Effector memory CD4-positive, alpha-beta T cell (primary cell): ENCODE measurements around the gene CFAP77.

Source experiments
- DNase-seq, 3 donors: peaks; one replicate each; pipeline ENCODE4 v3.0.0-alpha.2; 2020
- H3K27ac ChIP-seq: 2 replicates; pipeline ENCODE4 v1.7.0; 2013; ENCODE audit warnings: mild to moderate bottlenecking, low read length, moderate library complexity; ENCODE audit not compliant: insufficient read depth, poor library complexity, severe bottlenecking
- H3K27me3 ChIP-seq: replicated peaks from 2 replicates; pipeline ENCODE4 v1.7.0; 2013; ENCODE audit warnings: mild to moderate bottlenecking, low read length; ENCODE audit not compliant: insufficient read depth, control insufficient read depth, poor library complexity, severe bottlenecking
- H3K36me3 ChIP-seq: 2 replicates; pipeline ENCODE4 v1.7.0; 2013; ENCODE audit warnings: mild to moderate bottlenecking, low read length, moderate library complexity; ENCODE audit not compliant: control insufficient read depth, insufficient read depth
- H3K4me1 ChIP-seq: 2 replicates; pipeline ENCODE4 v1.7.0; 2013; ENCODE audit warnings: low read length, mild to moderate bottlenecking; ENCODE audit not compliant: control insufficient read depth, insufficient read depth, poor library complexity, severe bottlenecking
- H3K4me3 ChIP-seq: 2 replicates; pipeline ENCODE4 v1.7.0; 2013; ENCODE audit warnings: low read length, low read depth, mild to moderate bottlenecking; ENCODE audit not compliant: insufficient read depth, poor library complexity, severe bottlenecking
- H3K9me3 ChIP-seq: 2 replicates; pipeline ENCODE4 v1.7.0; 2013; ENCODE audit warnings: mild to moderate bottlenecking, low read length, moderate library complexity; ENCODE audit not compliant: control insufficient read depth

Gene CFAP77

GRCh38 chr9:132589148-132590036 lies 179.4 kb downstream of the CFAP77 start:
- Histone ChIP-seq H3K4me3 (no peak overlapping the region), H3K9me3 (no peaks in the 10 kb centered on the region), H3K36me3 (peaks cover 3% of the 10 kb centered on the region), H3K4me1 (no peaks in the 10 kb centered on the region), H3K27ac (no peak overlapping the region), H3K27me3 (peaks cover 51% of the 10 kb centered on the region)
- no peak for DNase-seq

DNA sequence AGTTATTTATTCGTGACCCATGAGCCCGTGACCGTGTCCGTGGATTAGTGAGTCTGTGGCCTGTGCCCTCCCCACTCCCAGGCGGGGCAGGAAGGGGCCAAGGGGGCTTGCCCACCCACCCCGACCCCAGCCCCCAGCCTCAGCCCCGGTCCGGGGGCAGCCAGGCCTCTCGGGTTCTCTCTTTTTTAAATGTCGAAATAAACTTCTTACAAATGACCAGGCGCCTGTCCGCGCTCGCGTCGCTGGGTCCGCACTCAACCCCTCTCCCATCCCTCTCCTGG lies 180.0 kb downstream of the CFAP77 start:
- Histone ChIP-seq H3K27ac (no peak overlapping the region), H3K4me3 (no peak overlapping the region), H3K36me3 (peaks cover 9% of the 10 kb centered on the region), H3K27me3 (peaks cover 46% of the 10 kb centered on the region), H3K9me3 (no peaks in the 10 kb centered on the region), H3K4me1 (no peaks in the 10 kb centered on the region)
- DNase-seq: no peak

- Histone ChIP-seq H3K27me3 (peaks cover 40% of the 10 kb centered on the region), H3K36me3 (peaks cover 15% of the 10 kb centered on the region), H3K4me1 (no peaks in the 10 kb centered on the region), H3K27ac (no peak overlapping the region), H3K9me3 (no peaks in the 10 kb centered on the region), H3K4me3 (no peak overlapping the region)
- DNase-seq: no peak
Observed at GRCh38 chr9:132590318-132591182, 180.5 kb downstream of the CFAP77 start.

DNA sequence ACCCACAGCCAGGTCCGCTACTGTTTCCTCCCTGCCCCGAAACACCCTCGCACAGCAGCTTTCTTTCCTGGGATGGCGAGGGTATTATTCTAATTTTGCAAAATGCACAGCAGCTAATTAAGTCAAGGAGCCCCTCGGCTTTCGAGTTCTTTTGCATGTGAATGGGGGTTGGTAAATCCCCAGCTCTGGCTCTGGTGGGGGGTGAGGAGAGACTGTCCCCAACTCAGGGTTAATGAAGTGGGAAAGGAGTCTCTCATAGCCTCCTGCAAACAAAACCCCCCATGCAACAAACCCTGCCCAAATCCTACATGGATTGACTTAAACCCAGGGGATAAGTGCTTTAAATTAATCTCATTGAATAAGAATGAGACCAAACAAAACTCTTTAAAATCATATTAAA lies 181.2 kb downstream of the CFAP77 start:
- Histone ChIP-seq H3K27ac (no peak overlapping the region), H3K36me3 (peaks cover 16% of the 10 kb centered on the region), H3K4me1 (no peaks in the 10 kb centered on the region), H3K9me3 (no peaks in the 10 kb centered on the region), H3K4me3 (no peak overlapping the region), H3K27me3 (peaks cover 33% of the 10 kb centered on the region)
- DNase-seq: no peak

- H3K36me3 ChIP-seq: peaks cover 21% of the 10 kb centered on the region
- no peaks in the 10 kb centered on the region for H3K9me3 ChIP-seq
- peaks cover 29% of the 10 kb centered on the region for H3K27me3 ChIP-seq
- no peak overlapping the region for H3K4me3 ChIP-seq
- no peak overlapping the region for H3K27ac ChIP-seq
- no peaks in the 10 kb centered on the region for H3K4me1 ChIP-seq
- no peak for DNase-seq
Observed at GRCh38 chr9:132591751-132592314, 181.8 kb downstream of the CFAP77 start.

DNA sequence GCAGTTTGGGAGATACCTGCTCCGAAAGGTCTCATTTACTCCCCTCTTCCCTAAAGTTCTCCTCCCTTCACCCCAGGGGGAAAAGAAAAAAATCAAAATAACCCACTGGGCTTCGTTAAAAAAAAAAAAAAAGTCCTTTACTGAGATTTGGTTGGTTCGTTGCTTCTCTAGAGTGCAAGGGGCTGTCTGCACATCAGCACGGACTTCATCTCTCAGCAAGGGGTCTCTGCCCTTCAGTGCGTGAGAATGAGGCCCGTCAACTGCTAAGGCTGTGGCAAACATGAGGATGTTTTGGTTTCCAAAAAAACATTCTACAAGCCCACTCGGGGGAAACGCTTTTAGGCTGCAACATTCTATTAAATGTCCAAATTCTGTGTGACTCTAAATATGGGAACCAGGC lies 182.4 kb downstream of the CFAP77 start:
- Histone ChIP-seq H3K9me3 (no peaks in the 10 kb centered on the region), H3K27ac (no peak overlapping the region), H3K4me3 (no peak overlapping the region), H3K27me3 (peaks cover 22% of the 10 kb centered on the region), H3K36me3 (peaks cover 21% of the 10 kb centered on the region), H3K4me1 (no peaks in the 10 kb centered on the region)
- no peak for DNase-seq

GRCh38 chr9:132594412-132594811 lies 184.4 kb downstream of the CFAP77 start:
- peaks cover 4% of the 10 kb centered on the region for H3K27me3 ChIP-seq
- no peak overlapping the region for H3K27ac ChIP-seq
- no peak for DNase-seq

GRCh38 chr9:132595319-132595718 lies 185.3 kb downstream of the CFAP77 start:
- Histone ChIP-seq H3K27me3 (no peaks in the 10 kb centered on the region), H3K36me3 (peaks cover 25% of the 10 kb centered on the region), H3K4me3 (no peak overlapping the region), H3K27ac (no peak overlapping the region), H3K9me3 (no peaks in the 10 kb centered on the region), H3K4me1 (no peaks in the 10 kb centered on the region)
- no peak for DNase-seq

More at GRCh38 chr9:132594412-132594811, 184.4 kb downstream of the CFAP77 start:
- Histone ChIP-seq H3K4me3 (no peak overlapping the region), H3K4me1 (no peaks in the 10 kb centered on the region), H3K9me3 (no peaks in the 10 kb centered on the region), H3K36me3 (peaks cover 21% of the 10 kb centered on the region)

DNA sequence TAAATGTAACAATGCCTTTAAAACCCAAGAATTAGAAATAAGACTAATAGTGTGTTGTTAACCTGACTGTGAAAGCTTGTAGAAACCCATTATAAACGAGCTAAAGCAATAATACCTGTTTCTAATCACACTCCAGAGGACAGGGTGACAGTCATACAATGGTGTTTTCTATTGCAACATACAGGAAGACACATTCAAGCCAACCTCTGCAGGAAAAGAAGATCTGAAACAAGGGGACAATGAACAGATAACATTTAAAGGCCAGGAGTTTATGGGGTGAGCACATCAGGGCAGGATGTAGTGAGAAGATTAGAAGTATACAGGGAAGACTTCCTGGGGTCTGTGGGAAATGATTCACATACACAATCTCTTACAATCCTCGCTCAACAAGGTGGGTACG lies 186.2 kb downstream of the CFAP77 start:
- H3K4me1 ChIP-seq: no peaks in the 10 kb centered on the region
- H3K9me3 ChIP-seq: no peaks in the 10 kb centered on the region
- no peak overlapping the region for H3K27ac ChIP-seq
- no peak overlapping the region for H3K4me3 ChIP-seq
- DNase-seq: no peak
- H3K36me3 ChIP-seq: peaks cover 29% of the 10 kb centered on the region
- no peaks in the 10 kb centered on the region for H3K27me3 ChIP-seq
